SIG-M5 (cell line): Measurements from ENCODE around the gene PRKCE.

Source experiments
- DNase-seq: peaks from one replicate; lab custom pipeline; 2025; lab: John Stamatoyannopoulos, UW

PRKCE gene

GRCh38 chr2:46076251-46076650, 424.8 kb downstream of the PRKCE start:
- DNase-seq, result no peak

DNA sequence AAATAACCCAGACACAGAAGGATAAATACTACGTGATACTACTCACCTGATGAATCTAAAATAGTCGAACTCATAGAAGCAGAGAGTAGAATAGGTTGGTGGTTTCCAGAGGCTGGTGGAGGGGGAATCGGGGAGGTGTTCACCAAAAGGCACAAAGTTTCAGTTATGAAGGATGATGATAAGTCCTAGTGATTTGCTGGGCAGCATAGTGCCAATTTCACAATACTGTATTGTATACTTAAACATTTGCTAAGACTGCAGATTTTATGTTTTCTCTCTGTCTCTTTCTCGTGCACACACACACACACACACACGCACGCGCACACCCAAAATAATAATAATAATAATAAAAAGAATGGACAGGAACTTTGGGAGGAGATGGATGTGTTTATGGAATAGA, 425.4 kb downstream of the PRKCE start:
- no peak for DNase-seq

- no peak for DNase-seq
Observed at GRCh38 chr2:46077522-46078107, 426.1 kb downstream of the PRKCE start.

- DNase-seq, result no peak
Observed at GRCh38 chr2:46079985-46080560, 428.6 kb downstream of the PRKCE start.

- peak; percentile 35 for DNase-seq
Observed at GRCh38 chr2:46082531-46083485, 431.3 kb downstream of the PRKCE start.

GRCh38 chr2:46086578-46087070, 435.1 kb downstream of the PRKCE start:
- no peak for DNase-seq

- no peak for DNase-seq
Observed at GRCh38 chr2:46087492-46087891, 436.0 kb downstream of the PRKCE start.

DNA sequence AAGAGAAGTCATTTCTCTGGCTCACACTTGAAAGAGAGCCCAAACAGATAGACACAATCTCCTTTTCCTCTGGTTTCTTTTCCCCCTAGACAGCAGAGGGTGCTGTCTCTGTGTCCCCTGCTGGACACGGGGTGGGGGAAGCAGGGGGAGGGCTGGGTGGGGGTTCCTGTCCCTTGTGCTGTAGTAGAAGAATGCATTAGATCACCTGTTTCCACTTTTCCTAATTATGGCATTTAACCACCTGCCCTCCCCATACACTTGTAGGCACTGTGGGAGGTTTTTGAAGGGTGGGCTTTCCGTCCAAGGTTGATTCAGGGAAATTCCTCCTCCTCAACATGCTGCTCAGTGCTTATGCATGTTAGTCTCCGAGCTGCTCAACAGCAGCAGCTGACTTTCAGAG, 439.5 kb downstream of the PRKCE start:
- DNase-seq, result no peak

DNA sequence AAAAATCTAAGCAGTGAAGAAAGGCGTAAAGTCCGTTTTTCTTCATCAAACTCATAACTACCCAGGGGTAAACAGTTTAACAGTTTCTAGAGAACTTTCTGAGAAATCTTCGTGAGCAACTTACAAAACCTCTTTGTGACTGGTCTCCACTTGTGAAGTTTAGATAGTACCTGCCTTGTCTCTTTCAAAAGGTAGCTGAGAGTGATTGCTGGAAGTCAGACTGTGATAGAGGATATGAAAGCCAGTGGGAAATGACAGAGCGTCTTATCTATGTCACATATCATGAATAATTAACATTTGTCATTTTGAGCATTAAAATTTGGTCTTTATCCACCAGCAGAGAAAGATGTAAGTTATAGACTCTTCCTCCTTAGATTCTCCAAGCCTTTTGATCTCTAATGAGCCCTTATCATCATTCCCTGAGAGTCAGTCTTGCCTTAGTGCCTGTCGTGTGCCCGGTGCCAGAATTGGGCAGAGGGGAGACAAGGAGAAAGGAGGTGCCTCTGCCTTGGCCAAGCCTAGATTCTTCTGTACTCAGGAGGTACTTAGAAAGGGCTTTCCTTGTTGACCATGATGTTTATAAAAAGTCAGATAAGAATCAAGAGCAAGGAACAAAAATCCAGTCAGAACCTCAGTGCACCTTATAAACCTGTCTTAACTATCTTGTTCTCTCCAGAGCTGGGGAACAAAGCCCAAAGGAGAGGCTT, 440.6 kb downstream of the PRKCE start:
- no peak for DNase-seq

DNA sequence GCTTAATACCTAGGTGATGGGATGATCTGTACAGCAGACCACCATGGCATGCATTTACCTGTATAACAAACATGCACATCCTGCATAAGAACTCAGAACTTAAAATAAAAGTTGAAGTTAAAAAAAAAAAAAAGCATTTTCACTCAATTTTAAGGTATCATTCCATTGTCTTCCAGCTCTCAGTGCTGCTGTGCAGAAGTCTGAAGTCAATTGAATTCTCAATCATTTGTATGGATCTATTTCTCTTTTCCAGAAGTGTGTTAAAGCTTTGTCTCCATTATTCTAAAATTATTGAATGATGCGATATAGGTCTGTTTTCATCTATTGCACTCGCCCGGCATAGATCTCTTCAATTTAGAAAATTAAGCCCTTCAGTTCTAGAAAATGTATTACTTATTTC, 443.2 kb downstream of the PRKCE start:
- no peak for DNase-seq

- DNase-seq, result no peak
Observed at GRCh38 chr2:46095830-46096229, 444.4 kb downstream of the PRKCE start.

GRCh38 chr2:46096260-46096659, 444.8 kb downstream of the PRKCE start:
- DNase-seq, result no peak

DNA sequence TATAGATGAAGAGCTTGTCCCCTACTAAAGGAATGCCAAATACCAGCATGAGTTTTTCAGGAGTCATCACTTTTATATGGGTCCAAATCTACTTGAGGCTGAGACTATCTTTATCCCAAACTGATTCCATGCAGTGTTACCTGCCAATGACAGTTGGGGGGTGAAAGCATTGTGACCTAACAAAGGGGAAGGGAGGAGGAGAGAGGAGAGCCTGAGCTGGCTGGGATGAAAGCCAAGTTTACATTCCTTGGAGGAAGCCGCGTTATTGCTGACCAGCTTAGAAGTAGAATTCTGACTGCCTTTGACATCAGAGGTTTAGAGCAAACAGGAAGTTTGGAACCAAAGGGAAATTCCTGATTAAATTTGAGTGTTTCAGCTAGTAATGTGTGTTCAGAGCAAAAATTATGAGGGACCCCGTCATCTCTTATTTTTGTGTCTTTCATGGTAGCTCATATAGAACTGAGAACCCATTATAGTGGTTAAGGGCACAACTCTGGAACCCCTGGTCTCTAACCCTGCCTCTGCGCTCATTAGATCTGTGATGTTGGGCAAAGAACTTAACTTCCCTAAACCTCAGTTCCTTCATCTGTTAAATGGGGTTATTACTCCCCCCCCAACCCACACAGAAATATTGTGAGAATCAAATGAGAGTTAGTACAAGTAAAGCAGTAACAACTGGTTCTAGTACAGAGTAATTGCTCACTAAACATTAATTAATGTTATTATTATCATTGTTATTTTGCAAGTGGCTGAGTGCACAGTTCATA, 446.4 kb downstream of the PRKCE start:
- DNase-seq, result no peak

- no peak for DNase-seq
Observed at GRCh38 chr2:46098621-46099062, 447.2 kb downstream of the PRKCE start.

DNA sequence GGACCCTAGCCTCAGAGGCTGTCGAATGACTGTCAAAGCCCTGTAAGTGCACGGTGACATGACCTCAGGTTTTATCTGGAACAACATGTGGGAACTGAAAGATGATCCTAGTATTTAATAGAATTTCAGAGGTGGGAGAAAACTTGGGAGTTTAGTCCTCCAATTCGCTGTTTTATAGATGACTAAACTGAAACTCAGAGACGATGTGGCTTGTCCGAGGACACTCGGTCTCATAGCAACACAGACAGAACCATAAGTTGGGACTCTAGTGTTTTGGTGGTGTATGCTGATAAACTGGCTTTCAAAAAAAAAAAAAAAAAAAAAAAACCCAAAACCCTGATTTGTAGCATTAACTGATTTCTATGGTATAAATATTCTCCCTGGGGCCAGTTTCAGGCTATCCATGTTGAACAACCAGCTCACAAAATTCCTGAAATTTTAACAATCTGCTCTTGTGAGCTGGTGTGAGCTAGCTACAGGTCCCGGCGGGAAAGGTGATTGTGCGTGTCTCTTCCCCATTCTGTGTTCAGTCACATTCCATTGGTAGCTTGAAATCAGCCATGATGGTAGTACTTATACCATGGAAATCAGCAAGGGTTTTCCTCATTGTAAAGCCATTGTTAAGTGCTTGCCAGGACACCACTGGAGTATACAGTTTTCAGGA, 450.2 kb downstream of the PRKCE start:
- DNase-seq, result no peak

- DNase-seq, result no peak
Observed at GRCh38 chr2:46106690-46107089, 455.2 kb downstream of the PRKCE start.

DNA sequence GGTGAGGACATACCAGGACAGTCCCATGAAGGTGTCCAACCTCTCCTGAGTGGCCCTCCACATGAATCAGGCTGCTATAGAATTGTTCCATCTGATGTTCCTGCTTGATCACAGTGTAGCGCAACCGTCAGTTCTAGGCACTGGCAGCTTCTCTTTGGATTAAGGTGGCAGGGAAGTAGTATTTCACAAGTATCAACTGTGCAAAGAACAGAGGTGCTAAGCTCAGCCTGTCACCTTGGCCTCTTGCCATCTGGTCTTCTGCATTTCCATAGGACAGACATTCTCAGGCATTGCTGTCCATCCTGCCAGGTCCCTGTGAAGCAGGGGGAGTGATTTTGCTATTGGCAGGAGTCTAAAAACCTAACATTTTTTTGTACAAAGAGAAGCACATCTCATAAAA, 463.5 kb downstream of the PRKCE start:
- DNase-seq, result no peak

GRCh38 chr2:46116150-46116549, 464.7 kb downstream of the PRKCE start:
- DNase-seq, result no peak

DNA sequence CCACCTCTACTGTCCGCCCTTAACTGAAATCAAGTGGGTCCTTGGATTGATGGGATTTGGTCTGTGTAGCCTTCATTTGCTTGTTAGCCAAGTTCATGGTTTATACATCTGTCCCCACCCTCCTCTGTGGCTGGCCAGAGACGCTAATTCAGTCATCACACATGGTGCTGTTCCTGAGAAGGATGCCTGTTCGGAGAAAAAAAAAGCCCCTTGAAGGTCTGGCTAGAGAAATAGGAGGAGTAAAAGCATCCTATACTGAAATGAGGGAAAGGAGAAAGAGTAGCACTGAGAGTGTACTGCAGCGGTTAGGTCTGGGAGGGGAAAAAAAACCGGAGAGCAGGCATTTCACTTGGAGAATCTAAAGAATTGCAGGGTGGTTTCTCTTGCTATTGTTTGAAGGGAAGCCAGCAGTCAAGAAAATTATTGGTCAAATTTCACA, 465.1 kb downstream of the PRKCE start:
- no peak for DNase-seq

- no peak for DNase-seq
Observed at GRCh38 chr2:46117379-46117778, 465.9 kb downstream of the PRKCE start.

DNA sequence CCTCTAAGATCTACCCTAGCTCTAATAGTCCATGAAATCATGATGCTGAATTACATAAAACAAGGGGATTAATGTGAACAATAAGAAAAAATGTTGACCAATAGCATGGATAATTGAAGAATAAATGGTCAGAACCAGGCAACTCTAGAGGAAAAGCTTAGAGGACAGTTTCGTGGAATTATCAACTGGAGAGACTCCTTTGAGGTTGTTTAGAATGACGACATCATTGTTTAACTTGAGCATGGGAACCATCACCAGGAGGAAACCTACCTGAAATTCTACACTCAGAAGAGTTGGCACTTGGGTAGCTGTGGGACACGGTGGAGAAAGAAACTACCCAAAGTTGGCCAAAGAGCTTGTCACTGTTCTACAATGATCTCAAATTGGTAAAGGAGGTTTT, 466.5 kb downstream of the PRKCE start:
- DNase-seq, result no peak
